GM19372 (cell line): ENCODE data around the gene TIPRL.
"Not testable (repeated sequence)": the region's sequence is repeated elsewhere in the genome, so short reads cannot be mapped to it uniquely, and the experiment has no call there.

ENCODE experiments used
- ATAC-seq: cut with Tn5 transposase; IDR thresholded peaks from one replicate; pipeline ENCODE4 v1.9.1; 2021; ENCODE audit warnings: mild to moderate bottlenecking, low read depth, moderate library complexity; ENCODE audit not compliant: unreplicated experiment

Gene TIPRL

GRCh38 chr1:168178638-168179437, at the start of gene TIPRL:
TSS of gene TIPRL (plus strand) at chr1:168178962. CDS start at chr1:168179078, 116 bp downstream.
- peak; percentile 91 for ATAC-seq

GRCh38 chr1:168129933-168130332, 48.8 kb upstream of the TIPRL start:
- no peak for ATAC-seq

- no peak for ATAC-seq
Measured at GRCh38 chr1:168134132-168134531, 44.6 kb upstream of the TIPRL start.

GRCh38 chr1:168134642-168135041, 44.1 kb upstream of the TIPRL start:
- ATAC-seq = no peak

- no peak for ATAC-seq
Measured at GRCh38 chr1:168135116-168135920, 43.4 kb upstream of the TIPRL start.

GRCh38 chr1:168135921-168136708, 42.6 kb upstream of the TIPRL start:
- no peak for ATAC-seq

GRCh38 chr1:168136709-168137514, 41.9 kb upstream of the TIPRL start, which contains the start of gene GPR161:
TSS of gene GPR161 (minus strand) at chr1:168136930. CDS start at chr1:168104850, 32,080 bp downstream.
- no peak for ATAC-seq

GRCh38 chr1:168137515-168137821, 41.3 kb upstream of the TIPRL start:
- no peak for ATAC-seq

- no peak for ATAC-seq
Measured at GRCh38 chr1:168138134-168138533, 40.6 kb upstream of the TIPRL start.

GRCh38 chr1:168139070-168139469, 39.7 kb upstream of the TIPRL start:
- ATAC-seq = no peak

- no peak for ATAC-seq
Measured at GRCh38 chr1:168141871-168142385, 36.8 kb upstream of the TIPRL start.

GRCh38 chr1:168145184-168146159, 33.3 kb upstream of the TIPRL start:
- peak; percentile 98 for ATAC-seq

GRCh38 chr1:168146160-168146539, 32.6 kb upstream of the TIPRL start:
- no peak for ATAC-seq

GRCh38 chr1:168146626-168147025, 32.1 kb upstream of the TIPRL start:
- no peak for ATAC-seq

- no peak for ATAC-seq
Measured at GRCh38 chr1:168148916-168149315, 29.8 kb upstream of the TIPRL start.

- no peak for ATAC-seq
Measured at GRCh38 chr1:168150283-168150682, 28.5 kb upstream of the TIPRL start.

- no peak for ATAC-seq
Measured at GRCh38 chr1:168151935-168152334, 26.8 kb upstream of the TIPRL start.

GRCh38 chr1:168154707-168155106, 24.1 kb upstream of the TIPRL start:
- not testable (repeated sequence) for ATAC-seq

- no peak for ATAC-seq
Measured at GRCh38 chr1:168155910-168156309, 22.9 kb upstream of the TIPRL start.
